Measurements from ENCODE around the gene SPI1. TPM values are rescaled to one million over a fixed set of nuclear protein-coding genes. Genes with fewer than 3 reads are reported as not detected.
"Not testable (repeated sequence)": the region's sequence is repeated elsewhere in the genome, so short reads cannot be mapped to it uniquely, and the experiment has no call there.

Gene SPI1
- total and polyA plus RNA-seq, 9 donors: 3.6 to 8.2 (median 5.9) TPM

DNA sequence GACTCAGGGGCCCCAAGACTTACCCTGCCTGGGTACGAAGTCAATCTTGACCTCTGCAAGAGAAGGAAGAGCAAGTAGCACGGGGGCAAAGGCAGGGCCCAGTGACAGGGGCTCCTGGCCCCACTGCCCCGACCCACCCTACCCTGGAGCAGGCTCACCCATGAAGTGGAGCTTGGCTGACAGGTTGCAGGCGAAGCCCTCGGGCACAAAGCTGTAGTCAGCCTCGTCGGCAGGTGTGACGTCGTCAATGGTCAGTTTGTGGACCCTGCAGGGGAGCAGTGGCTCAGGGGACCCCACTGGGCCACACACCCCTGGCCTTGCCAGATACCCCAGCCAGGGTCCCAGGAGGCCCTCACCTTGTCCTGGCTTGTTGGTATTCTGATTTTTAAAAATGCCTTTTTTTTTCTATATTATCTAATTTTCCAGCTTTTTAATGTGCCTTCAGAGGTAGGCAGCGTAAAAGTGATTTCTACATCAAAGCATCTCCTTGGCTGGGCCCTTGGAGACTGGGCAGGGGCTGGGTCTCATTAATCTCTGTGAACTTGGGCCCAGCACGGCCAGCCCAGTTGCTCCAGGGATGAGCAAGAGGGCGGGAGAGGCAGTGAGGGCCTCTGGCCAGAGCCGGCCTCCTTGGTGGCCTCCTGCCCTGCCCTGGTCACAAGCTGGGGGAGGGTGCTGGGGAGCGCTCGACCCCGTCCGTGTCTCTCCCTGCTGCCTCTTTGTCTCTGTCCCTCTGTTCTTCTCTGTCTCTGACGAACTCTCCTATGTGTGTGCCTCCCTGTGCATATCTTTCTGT, 37.2 kb downstream of the SPI1 start:
- Histone ChIP-seq H3K36me3 (ENCODE audit: control insufficient read depth, insufficient read depth, low read length) (no peaks in the 10 kb centered on the region), H3K4me3 (ENCODE audit: low read length) (no peak overlapping the region), H3K9me3 (replicated peaks; ENCODE audit: control insufficient read depth, low read depth, low read length) (no peaks in the 10 kb centered on the region), H3K27me3 (ENCODE audit: control insufficient read depth, insufficient read depth, low read length) (no peaks in the 10 kb centered on the region), H3K4me1 (ENCODE audit: control insufficient read depth, insufficient read depth, low read length) (peaks cover 3% of the 10 kb centered on the region), H3K27ac (ENCODE audit: low read length) (no peak overlapping the region)
- no peak for DNase-seq
- 58% methylated on average over 15 of the region's 18 CpGs for whole genome bisulfite sequencing (ENCODE audit: insufficient coverage)

DNA sequence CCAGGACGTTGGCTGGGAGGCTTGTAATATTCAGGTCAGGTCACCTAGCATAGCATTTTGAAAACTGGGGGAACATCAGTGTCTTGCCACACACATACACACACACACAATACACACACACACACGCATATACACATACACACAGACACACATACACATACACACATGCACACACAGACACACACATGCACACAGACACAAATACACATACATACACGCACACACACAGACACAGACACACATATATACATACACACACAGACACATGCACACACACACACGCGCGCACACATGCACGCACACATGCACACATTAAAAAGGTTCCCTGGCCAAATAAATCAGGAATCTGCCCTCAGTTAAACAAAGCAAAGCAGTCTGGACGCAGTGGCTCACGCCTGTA, 38.3 kb downstream of the SPI1 start:
- Histone ChIP-seq H3K36me3 (ENCODE audit: control insufficient read depth, insufficient read depth, low read length) (no peaks in the 10 kb centered on the region), H3K27me3 (ENCODE audit: control insufficient read depth, insufficient read depth, low read length) (no peaks in the 10 kb centered on the region), H3K4me3 (ENCODE audit: low read length) (no peak overlapping the region), H3K4me1 (ENCODE audit: control insufficient read depth, insufficient read depth, low read length) (peaks cover 3% of the 10 kb centered on the region), H3K27ac (ENCODE audit: low read length) (no peak overlapping the region), H3K9me3 (replicated peaks; ENCODE audit: control insufficient read depth, low read depth, low read length) (no peaks in the 10 kb centered on the region)
- 75% methylated on average over 7 of the region's 9 CpGs for WGBS (ENCODE audit: insufficient coverage)
- no peak for DNase-seq

DNA sequence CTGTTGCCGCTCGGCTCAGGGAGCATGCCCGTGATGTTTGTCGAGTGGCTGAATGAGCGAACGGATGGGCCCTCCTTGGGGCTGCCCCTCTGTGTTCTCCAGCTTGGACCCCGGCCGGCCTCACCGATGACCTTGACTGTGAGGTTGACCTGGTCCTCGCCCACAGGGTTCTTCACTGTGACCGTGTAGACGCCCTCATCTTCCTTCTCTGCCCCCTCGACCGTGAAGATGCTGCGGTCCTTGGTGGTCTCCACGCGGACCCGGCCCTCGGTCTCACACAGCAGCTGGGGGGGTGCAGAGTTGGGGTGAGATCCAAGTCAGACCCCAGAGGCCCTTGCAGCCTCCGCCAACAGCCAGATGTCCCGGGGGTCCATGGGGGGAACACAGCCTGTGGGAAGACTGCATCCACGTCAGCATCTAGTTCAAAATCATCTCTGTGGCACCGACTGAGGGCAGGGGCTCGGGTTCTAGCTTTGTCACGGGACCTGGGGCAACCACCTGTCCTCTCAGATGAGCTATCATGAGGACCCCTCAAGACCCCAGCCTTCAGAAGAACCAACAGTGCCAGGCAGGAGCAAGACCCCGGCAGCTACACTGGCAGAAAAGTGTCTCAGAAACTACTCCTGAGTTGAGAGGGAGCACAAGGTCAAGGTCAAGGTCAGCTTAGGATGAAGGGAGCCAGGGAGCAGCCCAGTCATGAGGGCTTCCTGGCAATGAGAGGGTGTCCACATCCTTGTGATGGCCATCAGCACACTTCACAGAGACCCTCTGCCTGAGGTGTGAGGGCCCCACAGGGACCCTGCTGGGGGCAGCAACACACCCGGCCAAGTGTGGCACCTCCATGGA, 39.7 kb downstream of the SPI1 start:
- H3K27ac ChIP-seq (ENCODE audit: low read length): no peak overlapping the region
- DNase-seq: no peak
- H3K27me3 ChIP-seq (ENCODE audit: control insufficient read depth, insufficient read depth, low read length): no peaks in the 10 kb centered on the region
- no peaks in the 10 kb centered on the region for H3K9me3 ChIP-seq (replicated peaks; ENCODE audit: control insufficient read depth, low read depth, low read length)
- H3K4me1 ChIP-seq (ENCODE audit: control insufficient read depth, insufficient read depth, low read length): peaks cover 3% of the 10 kb centered on the region
- H3K4me3 ChIP-seq (ENCODE audit: low read length): no peak overlapping the region
- no peaks in the 10 kb centered on the region for H3K36me3 ChIP-seq (ENCODE audit: control insufficient read depth, insufficient read depth, low read length)
- 82% methylated on average over 18 of the region's 27 CpGs for WGBS (ENCODE audit: insufficient coverage)

DNA sequence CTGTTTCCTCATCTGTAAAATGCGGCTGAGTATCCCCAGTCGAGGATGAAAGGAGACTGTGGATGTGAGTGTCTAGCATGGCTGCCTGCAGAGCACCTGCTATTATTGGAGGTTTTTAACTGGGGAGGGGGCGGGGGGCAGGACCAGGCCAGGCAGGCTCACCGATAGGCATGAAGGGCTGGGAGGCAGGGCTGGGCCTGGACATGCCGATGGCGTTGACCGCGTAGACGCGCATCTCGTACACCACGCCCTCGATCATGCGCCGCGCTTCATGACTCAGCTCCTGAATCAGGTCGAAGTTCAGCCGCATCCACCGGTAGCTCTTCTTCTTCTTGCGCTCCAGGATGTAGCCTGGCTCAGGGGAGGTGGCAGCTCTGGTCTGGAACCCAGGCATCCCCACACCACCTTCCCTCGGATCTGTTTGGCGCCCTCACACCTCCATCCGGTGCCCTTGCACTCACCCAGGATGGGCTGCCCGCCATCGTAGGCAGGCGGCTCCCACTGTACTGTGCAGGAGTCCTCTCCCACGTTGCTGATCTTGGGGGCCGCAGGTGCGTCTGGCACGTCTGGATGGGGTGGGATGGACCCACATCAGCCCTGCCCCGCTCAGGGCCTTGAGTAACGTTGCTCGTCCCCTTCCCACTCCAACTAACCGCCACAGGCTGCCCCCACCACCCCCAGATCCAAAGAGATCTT, 41.0 kb downstream of the SPI1 start:
- WGBS (ENCODE audit: insufficient coverage): 84% methylated on average over 29 of the region's 34 CpGs
- DNase-seq: no peak
- no peaks in the 10 kb centered on the region for H3K36me3 ChIP-seq (ENCODE audit: control insufficient read depth, insufficient read depth, low read length)
- peaks cover 3% of the 10 kb centered on the region for H3K4me1 ChIP-seq (ENCODE audit: control insufficient read depth, insufficient read depth, low read length)
- H3K27me3 ChIP-seq (ENCODE audit: control insufficient read depth, insufficient read depth, low read length): no peaks in the 10 kb centered on the region
- no peak overlapping the region for H3K27ac ChIP-seq (ENCODE audit: low read length)
- no peak overlapping the region for H3K4me3 ChIP-seq (ENCODE audit: low read length)
- H3K9me3 ChIP-seq (replicated peaks; ENCODE audit: control insufficient read depth, low read depth, low read length): no peaks in the 10 kb centered on the region

DNA sequence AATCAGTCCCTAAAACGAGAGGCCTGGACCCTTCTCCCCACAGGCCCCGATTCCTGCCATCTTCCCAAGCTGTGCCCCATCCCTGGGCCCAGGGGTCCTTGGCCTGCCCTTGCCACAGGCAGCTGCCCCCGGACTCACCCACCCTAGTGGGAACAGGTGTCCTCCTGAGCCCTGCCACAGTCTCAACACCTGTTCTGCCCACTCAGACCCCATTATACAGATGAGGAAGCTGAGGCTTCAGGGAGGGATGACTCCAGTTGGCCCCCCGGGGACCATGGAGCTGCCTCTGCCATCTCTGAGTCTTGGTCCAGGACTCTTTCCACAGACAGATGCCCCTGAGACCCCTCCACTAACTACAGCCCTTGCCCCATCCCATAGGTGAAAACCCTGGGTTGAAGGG, 41.8 kb downstream of the SPI1 start:
- Histone ChIP-seq H3K4me1 (ENCODE audit: control insufficient read depth, insufficient read depth, low read length) (peaks cover 9% of the 10 kb centered on the region), H3K9me3 (replicated peaks; ENCODE audit: control insufficient read depth, low read depth, low read length) (no peaks in the 10 kb centered on the region), H3K27me3 (ENCODE audit: control insufficient read depth, insufficient read depth, low read length) (no peaks in the 10 kb centered on the region), H3K36me3 (ENCODE audit: control insufficient read depth, insufficient read depth, low read length) (no peaks in the 10 kb centered on the region), H3K27ac (ENCODE audit: low read length) (no peak overlapping the region), H3K4me3 (ENCODE audit: low read length) (no peak overlapping the region)
- no peak for DNase-seq
- WGBS (ENCODE audit: insufficient coverage): 78% methylated on average over 3 of the region's 4 CpGs

DNA sequence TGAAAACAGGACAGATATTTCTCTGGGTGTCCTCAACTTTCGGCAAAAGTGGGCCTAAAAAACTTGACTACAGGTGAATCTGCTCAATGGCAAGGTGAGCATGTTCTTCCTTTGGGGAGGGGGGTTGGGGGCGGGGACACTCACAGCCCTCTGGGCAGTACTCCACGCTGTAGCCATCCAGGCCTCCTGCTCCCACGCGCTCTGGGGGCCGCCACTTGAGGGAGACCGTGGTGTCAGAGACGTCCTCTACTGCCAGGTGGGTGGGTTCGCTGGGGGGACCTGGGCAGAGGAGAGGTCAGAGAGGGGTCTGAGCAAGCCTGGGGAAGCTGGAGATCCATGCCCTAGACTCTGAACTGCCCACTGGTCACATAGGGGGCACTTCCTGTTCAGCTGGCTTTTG, 42.6 kb downstream of the SPI1 start:
- Histone ChIP-seq H3K4me1 (ENCODE audit: control insufficient read depth, insufficient read depth, low read length) (peaks cover 10% of the 10 kb centered on the region), H3K27ac (ENCODE audit: low read length) (no peak overlapping the region), H3K27me3 (ENCODE audit: control insufficient read depth, insufficient read depth, low read length) (no peaks in the 10 kb centered on the region), H3K4me3 (ENCODE audit: low read length) (no peak overlapping the region), H3K9me3 (replicated peaks; ENCODE audit: control insufficient read depth, low read depth, low read length) (no peaks in the 10 kb centered on the region), H3K36me3 (ENCODE audit: control insufficient read depth, insufficient read depth, low read length) (peaks cover 1% of the 10 kb centered on the region)
- WGBS (ENCODE audit: insufficient coverage): 55% methylated on average over 6 of the region's 9 CpGs
- no peak for DNase-seq

DNA sequence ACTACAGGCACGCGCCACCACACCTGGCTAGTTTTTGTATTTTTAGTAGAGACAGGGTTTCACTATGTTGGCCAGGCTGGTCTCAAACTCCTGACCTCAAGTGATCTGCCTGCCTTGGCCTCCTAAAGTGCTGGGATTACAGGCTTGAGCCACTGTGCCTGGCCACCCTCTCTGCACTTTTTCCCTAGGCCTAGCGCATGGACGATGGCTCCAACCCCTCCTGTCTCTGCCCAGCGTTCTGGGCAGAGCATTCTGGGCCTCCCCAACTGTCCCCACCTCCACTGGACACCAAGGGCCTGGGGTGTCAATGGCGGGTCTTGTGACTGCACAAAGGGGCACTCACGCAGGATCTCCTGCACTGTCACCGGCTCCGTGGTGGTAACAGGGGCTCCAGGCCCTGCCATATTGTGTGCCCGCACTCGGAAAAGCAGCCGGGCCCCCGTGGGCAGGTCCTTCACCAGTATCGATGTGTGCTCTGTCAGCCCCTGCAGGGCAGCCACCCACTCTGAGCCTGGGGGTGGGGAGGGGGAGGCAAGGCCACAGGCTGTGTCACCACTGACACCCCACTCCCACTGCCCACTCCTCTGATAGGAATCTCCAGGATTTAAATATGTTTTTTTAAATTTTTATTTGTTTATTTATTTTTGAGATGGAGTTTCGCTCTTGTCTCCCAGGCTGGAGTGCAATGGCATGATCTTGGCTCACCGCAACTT, 43.5 kb downstream of the SPI1 start:
- not testable (repeated sequence) for H3K36me3 ChIP-seq (ENCODE audit: control insufficient read depth, insufficient read depth, low read length); H3K27me3 ChIP-seq (ENCODE audit: control insufficient read depth, insufficient read depth, low read length); DNase-seq; H3K4me3 ChIP-seq (ENCODE audit: low read length); H3K27ac ChIP-seq (ENCODE audit: low read length); H3K9me3 ChIP-seq (replicated peaks; ENCODE audit: control insufficient read depth, low read depth, low read length)
- WGBS (ENCODE audit: insufficient coverage): 96% methylated on average over 5 of the region's 16 CpGs
- peaks cover 19% of the 10 kb centered on the region for H3K4me1 ChIP-seq (ENCODE audit: control insufficient read depth, insufficient read depth, low read length)

DNA sequence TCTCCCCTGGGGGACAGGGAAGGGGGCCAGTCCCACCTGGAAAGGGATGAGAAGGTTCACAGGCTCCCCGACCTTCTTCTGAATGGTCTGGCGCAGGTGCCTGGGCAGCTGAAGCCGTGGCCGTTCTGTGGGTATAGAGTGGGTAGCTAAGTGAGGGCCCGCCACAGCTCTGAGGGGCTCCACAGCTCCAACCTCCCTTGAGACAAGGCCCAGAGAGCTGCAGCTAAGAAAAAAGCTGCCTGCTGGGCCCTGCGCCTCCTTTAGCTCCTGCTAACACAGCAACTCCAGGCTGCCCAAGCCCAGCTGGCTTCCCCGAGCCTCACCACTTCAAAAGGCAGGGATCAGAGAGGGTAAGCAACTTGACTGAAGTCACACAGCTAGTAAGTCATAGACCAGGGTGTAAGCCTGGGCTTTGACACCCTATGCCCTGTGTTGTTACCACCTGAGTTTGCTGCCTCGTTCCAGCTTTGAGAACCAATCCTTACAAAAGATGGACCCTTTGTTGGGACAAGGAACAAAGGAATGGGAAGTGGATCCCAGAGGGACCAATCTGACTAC, 44.4 kb downstream of the SPI1 start:
- Histone ChIP-seq H3K27me3 (ENCODE audit: control insufficient read depth, insufficient read depth, low read length) (no peaks in the 10 kb centered on the region), H3K4me3 (ENCODE audit: low read length) (no peak overlapping the region), H3K4me1 (ENCODE audit: control insufficient read depth, insufficient read depth, low read length) (peaks cover 28% of the 10 kb centered on the region), H3K27ac (ENCODE audit: low read length) (no peak overlapping the region), H3K36me3 (ENCODE audit: control insufficient read depth, insufficient read depth, low read length) (peaks cover 12% of the 10 kb centered on the region), H3K9me3 (replicated peaks; ENCODE audit: control insufficient read depth, low read depth, low read length) (no peaks in the 10 kb centered on the region)
- no peak for DNase-seq
- WGBS (ENCODE audit: insufficient coverage): 73% methylated on average over 3 of the region's 8 CpGs

DNA sequence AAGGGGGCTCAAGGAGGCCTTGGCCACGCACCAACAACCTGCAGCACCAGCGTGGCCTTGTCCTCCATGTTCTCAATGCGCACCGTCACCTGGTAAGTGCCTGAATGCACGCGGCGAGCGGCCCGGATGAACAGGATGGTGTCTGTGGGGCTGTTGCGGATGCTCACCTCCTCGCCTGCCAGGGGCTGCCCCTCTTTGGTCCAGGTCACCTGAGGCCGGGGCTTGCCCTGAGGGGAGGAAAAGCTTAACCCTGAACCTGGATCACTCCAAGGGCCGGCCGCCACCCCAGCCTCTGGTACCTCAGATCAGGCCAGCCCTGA, 44.9 kb downstream of the SPI1 start:
- DNase-seq: no peak
- Histone ChIP-seq H3K4me1 (ENCODE audit: control insufficient read depth, insufficient read depth, low read length) (peaks cover 31% of the 10 kb centered on the region), H3K9me3 (replicated peaks; ENCODE audit: control insufficient read depth, low read depth, low read length) (no peaks in the 10 kb centered on the region), H3K27me3 (ENCODE audit: control insufficient read depth, insufficient read depth, low read length) (no peaks in the 10 kb centered on the region), H3K36me3 (ENCODE audit: control insufficient read depth, insufficient read depth, low read length) (peaks cover 17% of the 10 kb centered on the region), H3K27ac (ENCODE audit: low read length) (no peak overlapping the region), H3K4me3 (ENCODE audit: low read length) (no peak overlapping the region)
- 93% methylated on average over 7 of the region's 14 CpGs for WGBS (ENCODE audit: insufficient coverage)
